Body of pancreas (tissue), 4 donors: ENCODE data around the gene EYS.

Experiments
- POLR2A ChIP-seq, 3 donors: fragments of 450-650 bp; IDR thresholded peaks; one replicate each; pipeline ENCODE4 v1.6.1; 2016; ENCODE audit warnings: antibody characterized with exemption in 3 of 3, mild to moderate bottlenecking in 2 of 3
- TF ChIP-seq, protein P1 (sequence below), 7 experiments: fragments of 450-650 bp in 4 of 7; fragments of 200-600 bp in 3 of 7; sonication (generic) in 3 of 7; IDR thresholded peaks; one replicate each; pipeline ENCODE4 v1.5.1; 2016 to 2019; ENCODE audit warnings: antibody characterized with exemption in 7 of 7

DNA sequence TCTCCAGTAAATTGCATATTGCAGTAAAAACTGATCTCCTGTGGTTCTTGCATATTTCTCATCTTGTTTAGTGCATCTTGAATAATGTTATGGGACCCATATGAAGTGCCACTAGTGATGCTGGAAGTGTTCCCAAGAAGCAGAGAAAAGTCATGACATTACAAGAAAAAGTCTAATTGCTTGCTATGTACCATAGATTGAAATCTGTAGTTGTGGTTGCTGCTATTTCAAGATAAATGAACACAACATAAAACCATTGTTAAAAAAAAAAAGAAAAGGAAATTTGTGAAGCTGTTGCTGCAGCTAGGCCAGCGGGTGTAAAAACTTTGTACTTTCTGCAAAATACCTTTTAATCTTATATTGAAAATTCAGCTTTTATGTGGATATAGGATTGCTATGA, 1767.0 kb downstream of the EYS start:
- TF ChIP-seq, protein P1, sequence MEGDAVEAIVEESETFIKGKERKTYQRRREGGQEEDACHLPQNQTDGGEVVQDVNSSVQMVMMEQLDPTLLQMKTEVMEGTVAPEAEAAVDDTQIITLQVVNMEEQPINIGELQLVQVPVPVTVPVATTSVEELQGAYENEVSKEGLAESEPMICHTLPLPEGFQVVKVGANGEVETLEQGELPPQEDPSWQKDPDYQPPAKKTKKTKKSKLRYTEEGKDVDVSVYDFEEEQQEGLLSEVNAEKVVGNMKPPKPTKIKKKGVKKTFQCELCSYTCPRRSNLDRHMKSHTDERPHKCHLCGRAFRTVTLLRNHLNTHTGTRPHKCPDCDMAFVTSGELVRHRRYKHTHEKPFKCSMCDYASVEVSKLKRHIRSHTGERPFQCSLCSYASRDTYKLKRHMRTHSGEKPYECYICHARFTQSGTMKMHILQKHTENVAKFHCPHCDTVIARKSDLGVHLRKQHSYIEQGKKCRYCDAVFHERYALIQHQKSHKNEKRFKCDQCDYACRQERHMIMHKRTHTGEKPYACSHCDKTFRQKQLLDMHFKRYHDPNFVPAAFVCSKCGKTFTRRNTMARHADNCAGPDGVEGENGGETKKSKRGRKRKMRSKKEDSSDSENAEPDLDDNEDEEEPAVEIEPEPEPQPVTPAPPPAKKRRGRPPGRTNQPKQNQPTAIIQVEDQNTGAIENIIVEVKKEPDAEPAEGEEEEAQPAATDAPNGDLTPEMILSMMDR (IDR thresholded peaks at IDR 0.05), result no peak
- TF ChIP-seq POLR2A (IDR thresholded peaks at IDR 0.05), result no peak
